Adrenal gland (tissue), 12 donors: ENCODE results near the gene ANKRD24. TPM values are rescaled to one million over a fixed set of nuclear protein-coding genes. Genes with fewer than 3 reads are reported as not detected.
"Not testable (repeated sequence)": the region's sequence is repeated elsewhere in the genome, so short reads cannot be mapped to it uniquely, and the experiment has no call there.

Experiments used
- DNase-seq, 7 donors: peaks; one replicate each; pipeline ENCODE4 v3.0.0-alpha.2; 2019 to 2020
- H3K27ac ChIP-seq, 5 donors: fragments of 200-600 bp; sonication (generic) in 4 of 5; 1 replicate in 3 of 5; 2 replicates in 2 of 5; pipeline versions ENCODE4 v1.5.1 to v1.8.0; 2016 to 2020; ENCODE audit warnings: mild to moderate bottlenecking in 1 of 5
- H3K27me3 ChIP-seq: fragments of 200-600 bp; 2 replicates; pipeline ENCODE4 v1.8.0; 2021
- H3K36me3 ChIP-seq, 2 donors: fragments of 200-600 bp; replicated peaks in 1 of 2; 1 replicate in 1 of 2; 2 replicates in 1 of 2; pipeline versions ENCODE4 v1.5.1 to v1.8.0; 2018 to 2022
- H3K4me1 ChIP-seq, 2 donors: fragments of 200-600 bp; replicated peaks in 1 of 2; 1 replicate in 1 of 2; 2 replicates in 1 of 2; pipeline versions ENCODE4 v1.5.1 to v1.8.0; 2018 to 2021
- H3K4me3 ChIP-seq, 4 donors: fragments of 200-600 bp; sonication (generic) in 3 of 4; one replicate each; pipeline ENCODE4 v1.5.1; 2016 to 2018
- H3K9me3 ChIP-seq, 3 donors: fragments of 200-600 bp; sonication (generic) in 1 of 3; replicated peaks in 1 of 3; 1 replicate in 2 of 3; 2 replicates in 1 of 3; pipeline versions ENCODE4 v1.5.1 to v1.8.0; 2016 to 2021
- CTCF ChIP-seq, 6 experiments: fragments of 450-650 bp in 4 of 6; fragments of 200-600 bp in 2 of 6; sonication (generic) in 1 of 6; IDR thresholded peaks; 1 replicate in 5 of 6; 2 replicates in 1 of 6; pipeline versions ENCODE4 v1.5.1 to v1.8.0; 2016 to 2021; ENCODE audit warnings: antibody characterized with exemption in 6 of 6, mild to moderate bottlenecking in 2 of 6, moderate library complexity in 1 of 6
- POLR2A ChIP-seq, 2 donors: fragments of 450-650 bp; IDR thresholded peaks; one replicate each; pipeline ENCODE4 v1.6.1; 2017; ENCODE audit warnings: antibody characterized with exemption in 2 of 2, mild to moderate bottlenecking in 2 of 2, moderate library complexity in 1 of 2
- WGBS, 4 donors: extraction: QIAGEN DNeasy Blood & Tissue Kit in 2 of 4; methylation state at CpG; one replicate each; pipeline versions ENCODE4 v1.1.5 to v1.1.7; 2013 to 2017; 5-methylcytosine and 5-hydroxymethylcytosine counted together
- intact Hi-C, 2 donors: fragments of 100-400 bp; cut with DNase I; formaldehyde crosslinking; loops; one replicate each; pipeline versions ENCODE4 v1.14.1 to v1.15.0; 2022 to 2023
- polyA plus RNA-seq, 3 donors: library from polyadenylated mRNA; stranded (reverse); fragments of 200-250 nt in 2 of 3; fragments of 350-450 nt in 1 of 3; fragmentation: Illumina TruSeq in 1 of 3; extraction: RNeasy Lipid Tissue Mini Kit (QIAGEN cat#74804) in 1 of 3; gene quantifications; one replicate each; pipeline ENCODE4 v1.2.3, GENCODE V29; 2013 to 2014
- total RNA-seq, 9 donors: library from RNA; depleted of rRNA in 4 of 9; stranded (reverse); fragments of >200 nt in 4 of 9; fragments of 120-200 nt in 1 of 9; fragmentation: NEBNext Ultra II Directional in 1 of 9; extraction: Animal tissue kit (Norgen Biotek cat#: 25700) in 1 of 9; gene quantifications; one replicate each; pipeline versions ENCODE4 v1.1.0 to v1.2.4, GENCODE V29; 2013 to 2023
- donor health status: healthy with polysubstance abuse.
- donor health status: Bipolar disorder and iron deficiency.
- donor health status: DM: yes; HTN: yes; CAD: no.
- donor health status: DM: no; HTN: no; CAD: no.
- donor health status: DM: no; HTN: no; CAD: no.
- donor health status: DM: yes; HTN: yes; CAD: no.

The ANKRD24 gene
- total and polyA plus RNA-seq, 12 donors: 1.1 to 17.2 (median 3.2) TPM

GRCh38 chr19:4267901-4268815 lies 85.7 kb downstream of the ANKRD24 start:
- Histone ChIP-seq H3K9me3 (no peaks in the 10 kb centered on the region), H3K27ac (no peak overlapping the region), H3K27me3 (no peaks in the 10 kb centered on the region), H3K36me3 (peaks cover 0 to 45% of the 10 kb centered on the region in 2 donors), H3K4me1 (no peaks in the 10 kb centered on the region), H3K4me3 (no peak overlapping the region)
- no peak for TF ChIP-seq POLR2A (IDR thresholded peaks at IDR 0.05)
- TF ChIP-seq CTCF (IDR thresholded peaks at IDR 0.05): no peak
- DNase-seq: no peak
- intact Hi-C loops: loop anchor here (5.0 to 10.0 kb wide), 2 partner anchors 84 to 257 kb away; no protein-coding TSS in a partner anchor
- WGBS, 4 donors: 76 to 89% (median 83%) methylated on average over 18 to 30 of the region's 30 CpGs

DNA sequence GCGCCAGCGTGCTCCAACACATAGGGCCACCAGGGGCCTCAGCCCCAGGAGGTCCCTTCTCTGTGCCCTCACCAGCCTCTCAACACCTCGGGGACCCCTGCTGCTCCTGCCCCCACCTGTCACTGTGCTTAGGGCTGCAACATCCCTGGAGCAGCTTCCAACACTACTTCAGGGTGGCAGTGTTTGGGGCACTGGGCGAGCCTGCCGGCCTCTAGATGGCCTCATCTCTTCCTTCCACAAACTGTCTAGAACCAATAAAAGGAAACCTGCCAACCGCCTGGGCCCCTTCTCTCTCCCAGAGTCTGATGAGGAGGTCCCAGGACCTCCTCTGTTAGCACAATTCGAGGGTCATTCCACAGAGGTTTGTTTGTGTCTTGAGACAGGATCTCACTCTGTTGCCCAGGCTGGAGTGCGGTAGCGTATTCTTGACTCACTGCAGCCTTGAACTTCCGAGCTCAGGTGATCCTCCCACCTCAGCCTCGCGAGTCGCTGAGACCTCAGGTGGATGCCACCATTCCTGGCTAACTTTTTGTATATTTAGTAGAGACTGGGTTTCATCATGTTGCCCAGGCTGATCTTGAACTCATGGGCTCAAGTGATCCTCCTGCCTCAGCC lies 86.4 kb downstream of the ANKRD24 start:
- 86 to 90% (median 88%) methylated on average over 9 to 13 of the region's 13 CpGs for WGBS, 4 donors
- intact Hi-C loops: loop anchor here (5.0 to 10.0 kb wide), 2 partner anchors 83 to 256 kb away; no protein-coding TSS in a partner anchor
- H3K27me3 ChIP-seq: no peaks in the 10 kb centered on the region
- no peak overlapping the region for H3K27ac ChIP-seq
- no peak for TF ChIP-seq POLR2A (IDR thresholded peaks at IDR 0.05)
- DNase-seq: no peak
- H3K9me3 ChIP-seq: no peaks in the 10 kb centered on the region
- peaks cover 0 to 38% of the 10 kb centered on the region in 2 donors for H3K36me3 ChIP-seq
- H3K4me1 ChIP-seq: no peaks in the 10 kb centered on the region
- no peak overlapping the region for H3K4me3 ChIP-seq

GRCh38 chr19:4272894-4273293 lies 90.4 kb downstream of the ANKRD24 start:
- DNase-seq: no peak
- Histone ChIP-seq H3K27me3 (peaks cover 2% of the 10 kb centered on the region), H3K4me1 (peaks cover 0 to 4% of the 10 kb centered on the region in 2 donors), H3K4me3 (no peak overlapping the region), H3K36me3 (peaks cover 0 to 13% of the 10 kb centered on the region in 2 donors), H3K9me3 (no peaks in the 10 kb centered on the region), H3K27ac (no peak overlapping the region)
- intact Hi-C loops: no loop called here
- 52 to 73% (median 67%) methylated on average over 8 to 10 of the region's 10 CpGs for WGBS, 4 donors
- TF ChIP-seq CTCF (IDR thresholded peaks at IDR 0.05) (no peak), POLR2A (IDR thresholded peaks at IDR 0.05) (no peak)

DNA sequence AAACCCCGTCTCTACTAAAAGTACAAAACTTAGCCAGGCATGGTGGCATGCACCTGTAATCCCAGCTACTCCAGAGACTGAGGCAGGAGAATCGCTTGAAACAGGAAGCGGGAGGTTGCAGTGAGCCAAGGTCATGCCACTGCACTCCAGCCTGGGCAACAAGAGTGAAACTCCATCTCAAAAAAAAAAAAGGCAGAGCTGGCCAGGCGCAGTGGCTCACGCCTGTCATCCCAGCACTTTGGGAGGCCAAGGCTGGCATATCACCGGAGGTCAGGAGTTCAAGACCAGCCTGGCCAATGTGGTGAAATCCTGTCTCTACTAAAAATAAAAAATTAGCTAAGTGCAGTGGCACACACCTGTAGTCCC lies 91.8 kb downstream of the ANKRD24 start:
- H3K4me3 ChIP-seq, H3K36me3 ChIP-seq, H3K27ac ChIP-seq, H3K27me3 ChIP-seq, H3K4me1 ChIP-seq, H3K9me3 ChIP-seq, intact Hi-C loops: not testable (repeated sequence)
- WGBS, 4 donors: 19 to 52% (median 40%) methylated on average over 5 to 6 of the region's 6 CpGs
- DNase-seq: peak in 3 of 7 donors; percentile 26 to 34 (median 31)

Other genes starting within 250 kb of the ANKRD24 start
- gene NMRK2, start 249.6 kb upstream of the ANKRD24 start, total RNA-seq: 10 to 100 TPM in 1 of 9 donors, 1 to 10 TPM in 3, under 1 TPM in 1, not detected in 4; 0.36 to 14.7 (median 1.9) TPM
- gene NMRK2, start 249.6 kb upstream of the ANKRD24 start, polyA plus RNA-seq: 1 to 10 TPM; 1.3 to 2.3 (median 1.8) TPM
- 10 to 100 TPM; 27.2 to 83.2 (median 46.7) TPM for gene DAPK3, start 211.6 kb upstream of the ANKRD24 start, total RNA-seq
- 10 to 100 TPM; 17.6 to 79.0 (median 44.0) TPM for gene DAPK3, start 211.6 kb upstream of the ANKRD24 start, polyA plus RNA-seq
- gene EEF2, start 197.2 kb upstream of the ANKRD24 start, total RNA-seq: 1,000 to 10,000 TPM; 1,439 to 3,482 (median 2,137) TPM
- gene EEF2, start 197.2 kb upstream of the ANKRD24 start, polyA plus RNA-seq: 1,000 to 10,000 TPM in 2 of 3 donors, 100 to 1,000 TPM in 1; 752 to 2,793 (median 1,120) TPM
- 10 to 100 TPM; 16.6 to 40.7 (median 27.7) TPM for gene PIAS4, start 175.0 kb upstream of the ANKRD24 start, total RNA-seq
- gene PIAS4, start 175.0 kb upstream of the ANKRD24 start, polyA plus RNA-seq: 10 to 100 TPM; 13.7 to 22.3 (median 21.2) TPM
- gene ZBTB7A, start 115.8 kb upstream of the ANKRD24 start, total RNA-seq: 10 to 100 TPM in 8 of 9 donors, 1 to 10 TPM in 1; 4.5 to 77.2 (median 57.4) TPM
- 10 to 100 TPM in 2 of 3 donors, 1 to 10 TPM in 1; 7.1 to 22.5 (median 10.6) TPM for gene ZBTB7A, start 115.8 kb upstream of the ANKRD24 start, polyA plus RNA-seq
- 100 to 1,000 TPM in 7 of 9 donors, 10 to 100 TPM in 2; 81.5 to 188 (median 140) TPM for gene MAP2K2, start 58.6 kb upstream of the ANKRD24 start, total RNA-seq
- gene MAP2K2, start 58.6 kb upstream of the ANKRD24 start, polyA plus RNA-seq: 100 to 1,000 TPM; 114 to 369 (median 336) TPM
- 10 to 100 TPM in 1 of 9 donors, 1 to 10 TPM in 2, under 1 TPM in 3, not detected in 3; 0.38 to 30.4 (median 1.4) TPM for gene CREB3L3, start 29.1 kb upstream of the ANKRD24 start, total RNA-seq
- gene CREB3L3, start 29.1 kb upstream of the ANKRD24 start, polyA plus RNA-seq: 1 to 10 TPM in 2 of 3 donors, under 1 TPM in 1; 0.60 to 4.4 (median 1.0) TPM
- gene SIRT6, start 126 bp upstream of the ANKRD24 start, total RNA-seq: 10 to 100 TPM in 8 of 9 donors, 1 to 10 TPM in 1; 7.8 to 39.2 (median 21.9) TPM
- 10 to 100 TPM in 2 of 3 donors, 1 to 10 TPM in 1; 2.8 to 72.8 (median 53.7) TPM for gene SIRT6, start 126 bp upstream of the ANKRD24 start, polyA plus RNA-seq
- gene EBI3, start 46.8 kb downstream of the ANKRD24 start, total RNA-seq: 10 to 100 TPM in 3 of 9 donors, 1 to 10 TPM in 5, under 1 TPM in 1; 0.44 to 18.0 (median 7.5) TPM
- 1 to 10 TPM; 1.4 to 5.7 (median 4.7) TPM for gene EBI3, start 46.8 kb downstream of the ANKRD24 start, polyA plus RNA-seq
- gene YJU2, start 64.4 kb downstream of the ANKRD24 start, total RNA-seq: 10 to 100 TPM; 14.0 to 34.4 (median 23.9) TPM
- gene YJU2, start 64.4 kb downstream of the ANKRD24 start, polyA plus RNA-seq: 10 to 100 TPM; 19.9 to 81.2 (median 45.3) TPM
- gene SHD, start 96.6 kb downstream of the ANKRD24 start, total RNA-seq: 1 to 10 TPM in 2 of 9 donors, under 1 TPM in 1, not detected in 6; 0.67 to 4.1 (median 1.8) TPM
- gene SHD, start 96.6 kb downstream of the ANKRD24 start, polyA plus RNA-seq: under 1 TPM; 0.07 to 0.80 (median 0.24) TPM
- gene TMIGD2, start 119.7 kb downstream of the ANKRD24 start, total RNA-seq: under 1 TPM in 1 of 9 donors, not detected in 8; 0.25 TPM
- gene TMIGD2, start 119.7 kb downstream of the ANKRD24 start, polyA plus RNA-seq: under 1 TPM in 2 of 3 donors, not detected in 1; 0.17 to 0.24 TPM
- 1 to 10 TPM in 4 of 9 donors, under 1 TPM in 2, not detected in 3; 0.34 to 2.4 (median 1.1) TPM for gene FSD1, start 121.9 kb downstream of the ANKRD24 start, total RNA-seq
- gene FSD1, start 121.9 kb downstream of the ANKRD24 start, polyA plus RNA-seq: 1 to 10 TPM in 2 of 3 donors, under 1 TPM in 1; 0.46 to 7.2 (median 3.0) TPM
- 100 to 1,000 TPM in 1 of 9 donors, 10 to 100 TPM in 6, 1 to 10 TPM in 2; 5.7 to 106 (median 35.8) TPM for gene STAP2, start 156.1 kb downstream of the ANKRD24 start, total RNA-seq
- gene STAP2, start 156.1 kb downstream of the ANKRD24 start, polyA plus RNA-seq: 10 to 100 TPM in 2 of 3 donors, 1 to 10 TPM in 1; 6.7 to 63.1 (median 39.8) TPM
- 10 to 100 TPM in 6 of 9 donors, 1 to 10 TPM in 3; 4.5 to 37.5 (median 15.6) TPM for gene MPND, start 160.9 kb downstream of the ANKRD24 start, total RNA-seq
- gene MPND, start 160.9 kb downstream of the ANKRD24 start, polyA plus RNA-seq: 10 to 100 TPM in 2 of 3 donors, 1 to 10 TPM in 1; 7.0 to 52.3 (median 38.5) TPM
- gene SH3GL1, start 217.9 kb downstream of the ANKRD24 start, total RNA-seq: 100 to 1,000 TPM in 1 of 9 donors, 10 to 100 TPM in 8; 45.5 to 112 (median 83.8) TPM
- 100 to 1,000 TPM in 1 of 3 donors, 10 to 100 TPM in 2; 20.9 to 104 (median 96.4) TPM for gene SH3GL1, start 217.9 kb downstream of the ANKRD24 start, polyA plus RNA-seq
- gene CHAF1A, start 220.0 kb downstream of the ANKRD24 start, total RNA-seq: 10 to 100 TPM in 2 of 9 donors, 1 to 10 TPM in 7; 3.4 to 14.6 (median 8.7) TPM
- gene CHAF1A, start 220.0 kb downstream of the ANKRD24 start, polyA plus RNA-seq: 1 to 10 TPM; 4.0 to 8.2 (median 7.3) TPM